Measurements from ENCODE around the gene CDCP1.
A peak's percentile ranks its signal among the peaks of the same experiment; 100 is the strongest.

The CDCP1 gene

GRCh38 chr3:45112939-45113338 is 33.2 kb downstream of the CDCP1 start:
- no peak for DNase-seq (ENCODE audit: low read depth, low spot score)

- DNase-seq (ENCODE audit: low read depth, low spot score): no peak
Observed at GRCh38 chr3:45110509-45110833, 35.7 kb downstream of the CDCP1 start.

- no peak for DNase-seq (ENCODE audit: low read depth, low spot score)
Observed at GRCh38 chr3:45109771-45110508, 36.2 kb downstream of the CDCP1 start.

- DNase-seq (ENCODE audit: low read depth, low spot score): no peak
Observed at GRCh38 chr3:45106874-45107273, 39.3 kb downstream of the CDCP1 start.

- DNase-seq (ENCODE audit: low read depth, low spot score): peak; percentile 89
Observed at GRCh38 chr3:45105855-45106671, 40.1 kb downstream of the CDCP1 start.

- no peak for DNase-seq (ENCODE audit: low read depth, low spot score)
Observed at GRCh38 chr3:45104715-45105711, 41.2 kb downstream of the CDCP1 start.

- DNase-seq (ENCODE audit: low read depth, low spot score): no peak
Observed at GRCh38 chr3:45103753-45104714, 42.1 kb downstream of the CDCP1 start.

GRCh38 chr3:45103334-45103733 is 42.8 kb downstream of the CDCP1 start:
- no peak for DNase-seq (ENCODE audit: low read depth, low spot score)

- no peak for DNase-seq (ENCODE audit: low read depth, low spot score)
Observed at GRCh38 chr3:45100981-45101407, 45.2 kb downstream of the CDCP1 start.

- DNase-seq (ENCODE audit: low read depth, low spot score): no peak
Observed at GRCh38 chr3:45098310-45098709, 47.9 kb downstream of the CDCP1 start.

GRCh38 chr3:45097296-45097883 is 48.8 kb downstream of the CDCP1 start:
- no peak for DNase-seq (ENCODE audit: low read depth, low spot score)

GRCh38 chr3:45095916-45096526 is 50.2 kb downstream of the CDCP1 start:
- DNase-seq (ENCODE audit: low read depth, low spot score): peak; percentile 31

- no peak for DNase-seq (ENCODE audit: low read depth, low spot score)
Observed at GRCh38 chr3:45093176-45093575, 53.0 kb downstream of the CDCP1 start.

GRCh38 chr3:45092132-45093031 is 53.8 kb downstream of the CDCP1 start:
- DNase-seq (ENCODE audit: low read depth, low spot score): peak; percentile 81

GRCh38 chr3:45090855-45091254 is 55.3 kb downstream of the CDCP1 start:
- DNase-seq (ENCODE audit: low read depth, low spot score): no peak

GRCh38 chr3:45088543-45089358 is 57.4 kb downstream of the CDCP1 start:
- no peak for DNase-seq (ENCODE audit: low read depth, low spot score)

GRCh38 chr3:45087155-45087554 is 59.0 kb downstream of the CDCP1 start:
- no peak for DNase-seq (ENCODE audit: low read depth, low spot score)

All from astrocyte of the hippocampus (primary cell).